RWPE2 (cell line): Measurements from ENCODE around the gene ADCYAP1R1.

ENCODE experiments used
- ATAC-seq: fragments of 200-7000 bp; cut with Tn5 transposase; 3 replicates; pipeline ENCODE4 v1.9.1; 2021; ENCODE audit warnings: low read depth
- DNase-seq: peaks from one replicate; pipeline ENCODE4 v3.0.0-alpha.2; 2020; ENCODE audit warnings: low spot score
- H3K27ac ChIP-seq: fragments of 450-650 bp; 2 replicates; pipeline ENCODE4 v1.5.1; 2017; ENCODE audit warnings: mild to moderate bottlenecking; ENCODE audit not compliant: poor library complexity, severe bottlenecking
- H3K27me3 ChIP-seq: fragments of 250-450 bp; sonication (Bioruptor Pico); 2 replicates; pipeline ENCODE4 v1.5.1; 2021; ENCODE audit warnings: mild to moderate bottlenecking, moderate library complexity; ENCODE audit not compliant: insufficient read depth, poor library complexity, severe bottlenecking
- H3K36me3 ChIP-seq: fragments of 250-450 bp; sonication (Bioruptor Pico); 2 replicates; pipeline ENCODE4 v1.5.1; 2020; ENCODE audit warnings: low read depth, mild to moderate bottlenecking, moderate library complexity
- H3K4me1 ChIP-seq: fragments of 250-450 bp; sonication (Bioruptor Pico); 2 replicates; pipeline ENCODE4 v1.5.1; 2021; ENCODE audit warnings: mild to moderate bottlenecking, moderate library complexity; ENCODE audit not compliant: insufficient read depth, poor library complexity, severe bottlenecking
- H3K4me3 ChIP-seq: fragments of 250-450 bp; sonication (Bioruptor Pico); 2 replicates; pipeline ENCODE4 v1.5.1; 2021; ENCODE audit warnings: mild to moderate bottlenecking, moderate library complexity; ENCODE audit not compliant: severe bottlenecking
- H3K9me3 ChIP-seq: fragments of 250-450 bp; sonication (Bioruptor Pico); 2 replicates; pipeline ENCODE4 v1.5.1; 2021; ENCODE audit warnings: mild to moderate bottlenecking, moderate library complexity; ENCODE audit not compliant: severe bottlenecking
- CTCF ChIP-seq: fragments of 450-650 bp; IDR thresholded peaks from one replicate; pipeline ENCODE4 v1.5.1; 2017; ENCODE audit warnings: mild to moderate bottlenecking, moderate library complexity; ENCODE audit not compliant: poor library complexity, severe bottlenecking

Gene ADCYAP1R1

GRCh38 chr7:31058688-31059087, 6.6 kb downstream of the ADCYAP1R1 start:
- Histone ChIP-seq H3K27me3 (peaks cover 14% of the 10 kb centered on the region), H3K36me3 (no peaks in the 10 kb centered on the region), H3K4me1 (no peaks in the 10 kb centered on the region), H3K4me3 (no peak overlapping the region), H3K27ac (no peak overlapping the region), H3K9me3 (no peaks in the 10 kb centered on the region)
- TF ChIP-seq CTCF: no peak
- no peak for DNase-seq
- ATAC-seq: no peak

DNA sequence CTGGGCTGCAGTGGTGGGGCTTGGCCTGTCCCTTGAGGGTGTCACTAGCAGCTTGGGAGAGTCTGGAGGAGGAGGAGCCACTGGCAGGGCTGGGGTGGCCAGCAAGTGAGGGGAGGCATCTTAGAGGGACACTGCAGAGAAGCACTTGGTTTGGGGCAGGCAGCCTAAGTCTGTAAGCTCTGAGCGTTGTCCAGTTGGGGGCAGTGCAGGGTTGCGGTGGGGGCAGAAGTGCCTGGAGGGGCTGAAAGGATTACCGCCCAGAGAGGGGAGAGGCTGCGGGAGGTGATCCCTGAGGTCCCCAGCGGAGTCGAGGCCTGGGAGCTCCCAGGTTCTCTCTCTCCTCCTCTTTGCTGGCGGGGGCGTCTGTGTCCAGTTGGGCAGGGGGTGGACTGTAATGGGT, 7.4 kb downstream of the ADCYAP1R1 start:
- Histone ChIP-seq H3K36me3 (no peaks in the 10 kb centered on the region), H3K9me3 (no peaks in the 10 kb centered on the region), H3K27ac (no peak overlapping the region), H3K4me3 (no peak overlapping the region), H3K27me3 (peaks cover 7% of the 10 kb centered on the region), H3K4me1 (no peaks in the 10 kb centered on the region)
- no peak for TF ChIP-seq CTCF
- ATAC-seq (no peak), DNase-seq (no peak)

DNA sequence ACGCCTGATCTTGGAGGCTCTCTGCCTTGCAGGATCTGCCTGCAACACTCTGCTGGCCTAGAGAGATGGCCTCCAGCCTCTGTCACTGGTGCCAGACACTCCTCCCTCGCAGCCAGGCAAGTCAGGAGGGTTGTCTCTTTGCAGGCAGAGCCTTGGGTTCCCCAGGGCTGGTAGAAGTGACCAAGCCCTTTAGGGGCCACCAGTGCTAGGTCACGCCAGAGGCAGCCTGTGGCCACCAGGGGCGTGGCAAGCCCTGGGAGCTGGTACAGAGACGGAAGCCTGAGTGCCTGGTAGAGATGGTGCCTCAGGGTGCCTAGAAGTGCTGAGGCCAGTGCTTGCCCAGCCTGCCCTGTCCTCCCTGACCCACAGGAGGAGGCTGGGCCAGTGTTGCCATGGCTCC, 9.1 kb downstream of the ADCYAP1R1 start:
- Histone ChIP-seq H3K27me3 (no peaks in the 10 kb centered on the region), H3K36me3 (no peaks in the 10 kb centered on the region), H3K9me3 (no peaks in the 10 kb centered on the region), H3K4me1 (no peaks in the 10 kb centered on the region), H3K4me3 (no peak overlapping the region), H3K27ac (no peak overlapping the region)
- no peak for TF ChIP-seq CTCF
- DNase-seq: no peak
- ATAC-seq: no peak

DNA sequence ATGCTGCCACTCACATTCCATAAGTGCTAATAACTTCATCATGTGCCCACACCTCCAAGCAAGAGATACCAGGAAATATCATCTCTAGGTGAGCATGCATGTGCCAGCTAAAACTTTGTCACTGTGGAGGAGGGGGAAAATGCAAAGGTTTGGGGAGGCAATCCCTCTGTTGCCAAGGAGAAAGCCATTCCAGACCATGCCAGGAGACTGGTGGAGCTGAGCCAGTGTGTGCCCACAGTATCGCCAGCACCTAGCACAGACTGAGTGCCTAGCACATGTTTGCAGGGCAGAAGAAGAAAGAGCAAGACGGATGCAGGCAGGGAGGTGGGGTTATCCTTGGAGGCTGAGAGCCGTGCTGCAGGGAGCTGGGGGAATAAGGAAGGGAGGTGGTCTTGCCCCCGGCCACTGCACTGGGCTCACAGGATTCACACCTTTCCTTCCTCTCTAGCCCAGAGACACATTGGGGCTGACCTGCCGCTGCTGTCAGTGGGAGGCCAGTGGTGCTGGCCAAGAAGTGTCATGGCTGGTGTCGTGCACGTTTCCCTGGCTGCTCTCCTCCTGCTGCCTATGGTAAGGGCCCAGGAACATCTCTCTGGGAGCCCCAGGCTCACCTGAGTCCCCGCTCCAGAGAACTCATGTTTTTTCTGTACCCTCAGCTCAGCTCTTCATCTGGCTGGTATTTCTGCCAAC, 10.8 kb downstream of the ADCYAP1R1 start:
- H3K4me3 ChIP-seq: no peak overlapping the region
- ATAC-seq: no peak
- no peak for DNase-seq
- no peak for TF ChIP-seq CTCF
- no peaks in the 10 kb centered on the region for H3K4me1 ChIP-seq
- no peaks in the 10 kb centered on the region for H3K27me3 ChIP-seq
- H3K36me3 ChIP-seq: no peaks in the 10 kb centered on the region
- no peak overlapping the region for H3K27ac ChIP-seq
- H3K9me3 ChIP-seq: no peaks in the 10 kb centered on the region

DNA sequence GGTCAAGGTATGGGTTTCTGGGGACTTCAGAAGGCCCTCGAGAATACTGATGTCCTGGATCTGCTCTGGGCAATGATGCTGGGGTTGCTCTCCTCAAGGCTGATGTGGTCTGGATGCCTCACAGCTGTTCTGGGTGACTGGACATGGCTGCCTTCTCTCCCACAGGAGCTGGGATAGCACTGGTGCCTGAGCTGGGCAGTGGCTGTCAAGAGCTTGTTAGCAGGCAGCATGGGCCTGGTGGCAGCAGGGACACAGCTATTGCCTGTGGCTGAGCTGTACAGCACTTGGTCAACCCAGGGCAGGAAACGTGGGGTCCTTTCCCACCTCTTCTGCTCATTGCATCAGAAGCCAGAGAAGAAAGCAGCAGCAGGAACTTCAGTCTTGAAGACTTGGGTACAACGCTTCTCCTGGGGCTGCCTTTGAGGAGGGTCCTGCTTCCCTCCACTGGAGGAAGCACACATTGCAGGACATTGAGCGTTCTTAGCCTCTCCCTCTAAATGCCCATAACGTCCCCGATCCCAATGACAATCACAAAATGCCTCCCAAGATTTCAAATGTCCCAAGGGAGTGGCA, 13.0 kb downstream of the ADCYAP1R1 start:
- no peak overlapping the region for H3K27ac ChIP-seq
- H3K4me3 ChIP-seq: no peak overlapping the region
- no peaks in the 10 kb centered on the region for H3K36me3 ChIP-seq
- ATAC-seq (no peak), DNase-seq (no peak)
- no peaks in the 10 kb centered on the region for H3K9me3 ChIP-seq
- H3K27me3 ChIP-seq: no peaks in the 10 kb centered on the region
- no peak for TF ChIP-seq CTCF
- no peaks in the 10 kb centered on the region for H3K4me1 ChIP-seq
